Measurements from ENCODE around the gene CSH2.
"Not testable (repeated sequence)": the region's sequence is repeated elsewhere in the genome, so short reads cannot be mapped to it uniquely, and the experiment has no call there.

DNA sequence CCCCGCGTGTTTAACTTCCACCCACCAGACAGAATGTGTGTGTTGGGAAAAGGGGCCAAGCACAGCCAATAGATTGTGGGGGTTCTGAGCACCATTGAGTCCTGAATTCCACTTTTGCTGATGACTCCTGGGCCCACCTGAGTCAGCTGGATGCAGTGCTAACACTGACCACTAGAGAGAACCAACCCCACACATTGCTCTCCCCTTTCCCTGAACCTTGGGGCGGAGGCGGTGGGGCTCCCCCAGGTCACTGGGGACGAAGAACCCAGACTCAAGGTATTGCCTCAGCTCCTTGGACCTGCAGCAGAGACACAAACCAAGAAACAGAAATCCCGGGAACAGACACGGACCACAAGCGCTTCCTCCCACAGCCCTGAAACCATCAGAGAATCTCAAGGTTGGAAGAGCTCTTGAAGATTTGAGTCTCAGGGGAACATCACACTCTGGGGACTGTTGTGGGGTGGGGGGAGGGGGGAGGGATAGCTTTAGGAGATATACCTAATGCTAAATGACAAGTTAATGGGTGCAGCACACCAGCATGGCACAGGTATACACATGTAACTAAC is 667 bp upstream of the CSH2 start:
- TF ChIP-seq CTCF, EZH2 (IDR thresholded peaks at IDR 0.05): not testable (repeated sequence)

All from neural progenitor cell (in vitro differentiated cells).